ENCODE measurements around the gene VDAC1. TPM values are rescaled to one million over a fixed set of nuclear protein-coding genes. Genes with fewer than 3 reads are reported as not detected.

The VDAC1 gene
- total and polyA plus RNA-seq, 2 of the 8 experiments (the other 6 are each of a cell fraction or from before 2014, with no cell fraction given): 111 to 301 TPM

- Histone ChIP-seq H3K9ac (replicated peaks in 1 of 4; ENCODE audit: extremely low read depth in 1 of 4, low read depth in 3 of 4, low read length in 3 of 4) (no peak overlapping the region), H2BK120ac (replicated peaks; ENCODE audit: low read depth, low read length) (no peak overlapping the region), H3K18ac (ENCODE audit: extremely low read depth, low read length) (no peak overlapping the region), H3K9me3 (ENCODE audit: insufficient read depth in 2 of 2, low read depth in 1 of 2, low read length in 1 of 2) (no peaks in the 10 kb centered on the region), H3K79me1 (ENCODE audit: low read depth, low read length) (no peaks in the 10 kb centered on the region), H3K4ac (replicated peaks; ENCODE audit: insufficient read length, low read depth, low read length) (no peak overlapping the region), H4K5ac (ENCODE audit: insufficient read length, low read depth, low read length) (no peak overlapping the region), H3K4me3 (ENCODE audit: extremely low read depth in 1 of 4, insufficient read depth in 2 of 4, low read depth in 3 of 4, low read length in 4 of 4) (no peak overlapping the region), H3K27ac (ENCODE audit: low read depth, low read length) (no peak overlapping the region), H2BK12ac (ENCODE audit: low read depth, low read length) (no peak overlapping the region), H4K8ac (ENCODE audit: extremely low read depth, insufficient read depth, low read length) (no peak overlapping the region), H3K27me3 (replicated peaks in 1 of 4; ENCODE audit: control insufficient read depth in 3 of 4, extremely low read depth in 1 of 4, insufficient read depth in 3 of 4, low read length in 3 of 4) (no peaks in the 10 kb centered on the region; a peak in 1 of 7 replicates), H2BK20ac (ENCODE audit: low read length) (peak overlapping the region; percentile 98), H3K4me2 (ENCODE audit: insufficient read depth in 1 of 2, low read depth in 2 of 2, low read length in 2 of 2) (no peak overlapping the region), H3K4me1 (replicated peaks in 1 of 4; ENCODE audit: control insufficient read depth in 3 of 4, insufficient read depth in 4 of 4, low read length in 3 of 4) (peaks cover 4 to 24% (median 15%) of the 10 kb centered on the region in 4 experiments), H3K79me2 (ENCODE audit: control insufficient read depth in 1 of 2, insufficient read depth in 2 of 2, low read length in 2 of 2) (no peaks in the 10 kb centered on the region), H3K23ac (ENCODE audit: insufficient read length) (no peak overlapping the region), H2BK5ac (ENCODE audit: low read depth, low read length) (peak overlapping the region; percentile 92; the same call in 1 of the 2 replicates), H3K23me2 (ENCODE audit: low read depth, low read length) (no peaks in the 10 kb centered on the region; the same call in 1 of the 2 replicates), H2AK5ac (ENCODE audit: low read depth, low read length) (no peak overlapping the region), H2AFZ (ENCODE audit: low read length) (no peak overlapping the region), H4K20me1 (replicated peaks in 1 of 2; ENCODE audit: control insufficient read depth in 1 of 2, insufficient read depth in 2 of 2, low read length in 2 of 2) (no peaks in the 10 kb centered on the region), H3K36me3 (ENCODE audit: control insufficient read depth in 2 of 4, insufficient read depth in 4 of 4, low read length in 3 of 4) (no peaks in the 10 kb centered on the region), H3K14ac (ENCODE audit: insufficient read length) (no peak overlapping the region), H2BK15ac (ENCODE audit: low read length) (no peak overlapping the region), H3K56ac (replicated peaks; ENCODE audit: insufficient read length, low read depth, low read length) (no peak overlapping the region), H4K91ac (replicated peaks; ENCODE audit: insufficient read length, low read length) (no peak overlapping the region)
- DNase-seq (ENCODE audit: low read depth in 1 of 2, low spot score in 2 of 2) (no peak), FAIRE-seq (no peak)
- WGBS, 2 experiments (ENCODE audit: extremely low coverage in 1 of 2, insufficient coverage in 1 of 2, insufficient read length in 1 of 2, insufficient replicate concordance in 2 of 2, low coverage in 1 of 2, low lambda C conversion rate in 2 of 2, missing lambda C conversion rate in 1 of 2): 58% methylated on average over 5 of the region's 5 CpGs; no CpG with 5 or more reads in 1 of the 2 experiments
- ChIA-PET POLR2A (ENCODE audit: partially characterized antibody) (no interaction called here), CTCF (ENCODE audit: partially characterized antibody) (interaction anchor here (0.6 to 16.4 kb wide), 5 partner anchors 9 to 90 kb away, joined by 3 to 629 read pairs (median 10); no protein-coding TSS in a partner anchor)
- TF ChIP-seq YY1 (IDR thresholded peaks at IDR 0.05; ENCODE audit: low read depth, low read length) (no peak), CBX5 (IDR thresholded peaks at IDR 0.05; ENCODE audit: low read depth, low read length) (no peak), JUN (IDR thresholded peaks at IDR 0.05; ENCODE audit: low read depth, low read length) (no peak), POLR2AphosphoS5 (IDR thresholded peaks at IDR 0.05; ENCODE audit: low read depth, low read length) (no peak), CEBPB (IDR thresholded peaks at IDR 0.05; ENCODE audit: low read depth, low read length) (no peak), POLR2A (IDR thresholded peaks at IDR 0.05; ENCODE audit: control extremely low read depth in 1 of 2, low read depth in 2 of 2, low read length in 2 of 2) (no peak), BRCA1 (IDR thresholded peaks at IDR 0.05; ENCODE audit: low read depth, low read length) (no peak), TBP (IDR thresholded peaks at IDR 0.05; ENCODE audit: low read depth, low read length) (no peak), RNF2 (IDR thresholded peaks at IDR 0.05; ENCODE audit: borderline replicate concordance, low read depth, low read length, missing control alignments, poor library complexity, severe bottlenecking) (no peak), MAFK (IDR thresholded peaks at IDR 0.05; ENCODE audit: low read depth, low read length) (no peak), EZH2 (IDR thresholded peaks at IDR 0.05; ENCODE audit: low read depth, low read length, severe bottlenecking) (no peak), SRF (IDR thresholded peaks at IDR 0.05; ENCODE audit: low read depth, low read length) (no peak), TAF7 (optimal IDR thresholded peaks at IDR 0.05; ENCODE audit: borderline replicate concordance, low read depth, low read length) (no peak), KDM4A (IDR thresholded peaks at IDR 0.05; ENCODE audit: low read depth, low read length, severe bottlenecking) (no peak), JUND (IDR thresholded peaks at IDR 0.05; ENCODE audit: low read length) (no peak)
Measured at GRCh38 chr5:134053840-134054338, 49.1 kb upstream of the VDAC1 start.

Measured in H1 (cell line).